HG03521 (cell line): ENCODE measurements around the gene MBD5.
"Not testable (repeated sequence)": the region's sequence is repeated elsewhere in the genome, so short reads cannot be mapped to it uniquely, and the experiment has no call there.

Experiments used
- ATAC-seq: cut with Tn5 transposase; IDR thresholded peaks from one replicate; pipeline ENCODE4 v1.9.1; 2021; ENCODE audit warnings: mild to moderate bottlenecking, moderate library complexity; ENCODE audit not compliant: unreplicated experiment

The MBD5 gene

GRCh38 chr2:148540022-148540421 lies 519.1 kb downstream of the MBD5 start:
- peak; percentile 63 for ATAC-seq

- no peak for ATAC-seq
Measured at GRCh38 chr2:148541792-148542191, 520.9 kb downstream of the MBD5 start.

GRCh38 chr2:148542614-148543013 lies 521.7 kb downstream of the MBD5 start:
- ATAC-seq: no peak

GRCh38 chr2:148543088-148543540 lies 522.2 kb downstream of the MBD5 start:
- ATAC-seq: not testable (repeated sequence)

- ATAC-seq: no peak
Measured at GRCh38 chr2:148545390-148546256, 524.7 kb downstream of the MBD5 start.

GRCh38 chr2:148546270-148546669 lies 525.4 kb downstream of the MBD5 start:
- no peak for ATAC-seq

- no peak for ATAC-seq
Measured at GRCh38 chr2:148548716-148549400, 528.0 kb downstream of the MBD5 start.

- peak; percentile 35 for ATAC-seq
Measured at GRCh38 chr2:148552675-148553331, 531.9 kb downstream of the MBD5 start.

- ATAC-seq: no peak
Measured at GRCh38 chr2:148553332-148553887, 532.5 kb downstream of the MBD5 start.

GRCh38 chr2:148554459-148555247 lies 533.8 kb downstream of the MBD5 start:
- ATAC-seq: no peak

- ATAC-seq: no peak
Measured at GRCh38 chr2:148555622-148556294, 534.9 kb downstream of the MBD5 start.

GRCh38 chr2:148557844-148558436 lies 537.0 kb downstream of the MBD5 start:
- peak; percentile 72 for ATAC-seq

- ATAC-seq: no peak
Measured at GRCh38 chr2:148560496-148560895, 539.6 kb downstream of the MBD5 start.

- no peak for ATAC-seq
Measured at GRCh38 chr2:148561389-148561788, 540.5 kb downstream of the MBD5 start.

- ATAC-seq: no peak
Measured at GRCh38 chr2:148565272-148565894, 544.5 kb downstream of the MBD5 start.
